GM20000 (cell line): ENCODE results near the gene DBH.

Experiments
- DNase-seq: peaks from one replicate; pipeline ENCODE4 v3.0.0; 2012; ENCODE audit warnings: low spot score
- CTCF ChIP-seq: IDR thresholded peaks from 2 replicates; pipeline ENCODE4 v1.5.1; 2012; ENCODE audit warnings: mild to moderate bottlenecking, control low read depth; ENCODE audit errors: extremely low read depth, missing control alignments

Gene DBH

GRCh38 chr9:133701321-133701980 lies 65.3 kb downstream of the DBH start:
- TF ChIP-seq CTCF, result no peak
- no peak for DNase-seq

- DNase-seq, result no peak
- no peak for TF ChIP-seq CTCF
These were observed 66.0 kb downstream of the DBH start for GRCh38 chr9:133701981-133702797.

GRCh38 chr9:133702798-133703590 lies 66.8 kb downstream of the DBH start:
- TF ChIP-seq CTCF, result no peak
- DNase-seq, result no peak

GRCh38 chr9:133703591-133704399 lies 67.6 kb downstream of the DBH start:
- DNase-seq, result no peak
- TF ChIP-seq CTCF, result no peak

GRCh38 chr9:133704711-133705181 lies 68.6 kb downstream of the DBH start:
- no peak for TF ChIP-seq CTCF
- no peak for DNase-seq

GRCh38 chr9:133705576-133705975 lies 69.4 kb downstream of the DBH start:
- TF ChIP-seq CTCF, result no peak
- no peak for DNase-seq
